ENCODE results near the gene CDKL1.

DNA sequence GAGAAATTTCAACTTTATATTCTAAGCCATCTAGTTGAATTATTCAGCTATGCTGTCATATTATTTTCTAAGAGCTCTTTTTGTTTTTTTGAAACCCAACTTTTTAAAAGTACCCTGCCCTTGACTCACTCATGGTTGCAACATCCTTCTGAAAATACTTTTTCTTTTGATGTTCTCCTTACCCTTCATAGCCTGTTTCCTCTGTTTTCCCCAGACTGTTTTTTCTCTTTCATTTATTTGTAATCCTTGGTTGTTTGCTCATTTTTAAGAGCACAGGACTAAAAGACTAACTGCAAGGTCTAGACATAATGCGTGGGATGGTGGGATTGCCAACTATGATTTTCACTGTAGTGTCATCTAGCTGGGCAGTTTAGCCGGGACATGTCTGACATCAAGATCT is 21.2 kb upstream of the CDKL1 start:
- TF ChIP-seq, protein P1, sequence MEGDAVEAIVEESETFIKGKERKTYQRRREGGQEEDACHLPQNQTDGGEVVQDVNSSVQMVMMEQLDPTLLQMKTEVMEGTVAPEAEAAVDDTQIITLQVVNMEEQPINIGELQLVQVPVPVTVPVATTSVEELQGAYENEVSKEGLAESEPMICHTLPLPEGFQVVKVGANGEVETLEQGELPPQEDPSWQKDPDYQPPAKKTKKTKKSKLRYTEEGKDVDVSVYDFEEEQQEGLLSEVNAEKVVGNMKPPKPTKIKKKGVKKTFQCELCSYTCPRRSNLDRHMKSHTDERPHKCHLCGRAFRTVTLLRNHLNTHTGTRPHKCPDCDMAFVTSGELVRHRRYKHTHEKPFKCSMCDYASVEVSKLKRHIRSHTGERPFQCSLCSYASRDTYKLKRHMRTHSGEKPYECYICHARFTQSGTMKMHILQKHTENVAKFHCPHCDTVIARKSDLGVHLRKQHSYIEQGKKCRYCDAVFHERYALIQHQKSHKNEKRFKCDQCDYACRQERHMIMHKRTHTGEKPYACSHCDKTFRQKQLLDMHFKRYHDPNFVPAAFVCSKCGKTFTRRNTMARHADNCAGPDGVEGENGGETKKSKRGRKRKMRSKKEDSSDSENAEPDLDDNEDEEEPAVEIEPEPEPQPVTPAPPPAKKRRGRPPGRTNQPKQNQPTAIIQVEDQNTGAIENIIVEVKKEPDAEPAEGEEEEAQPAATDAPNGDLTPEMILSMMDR (conservative IDR thresholded peaks at IDR 0.05) = no peak
- TF ChIP-seq EZH2 (IDR thresholded peaks at IDR 0.05; ENCODE audit: low read depth) = no peak
